ENCODE measurements around the gene SS18L1.

The SS18L1 gene

DNA sequence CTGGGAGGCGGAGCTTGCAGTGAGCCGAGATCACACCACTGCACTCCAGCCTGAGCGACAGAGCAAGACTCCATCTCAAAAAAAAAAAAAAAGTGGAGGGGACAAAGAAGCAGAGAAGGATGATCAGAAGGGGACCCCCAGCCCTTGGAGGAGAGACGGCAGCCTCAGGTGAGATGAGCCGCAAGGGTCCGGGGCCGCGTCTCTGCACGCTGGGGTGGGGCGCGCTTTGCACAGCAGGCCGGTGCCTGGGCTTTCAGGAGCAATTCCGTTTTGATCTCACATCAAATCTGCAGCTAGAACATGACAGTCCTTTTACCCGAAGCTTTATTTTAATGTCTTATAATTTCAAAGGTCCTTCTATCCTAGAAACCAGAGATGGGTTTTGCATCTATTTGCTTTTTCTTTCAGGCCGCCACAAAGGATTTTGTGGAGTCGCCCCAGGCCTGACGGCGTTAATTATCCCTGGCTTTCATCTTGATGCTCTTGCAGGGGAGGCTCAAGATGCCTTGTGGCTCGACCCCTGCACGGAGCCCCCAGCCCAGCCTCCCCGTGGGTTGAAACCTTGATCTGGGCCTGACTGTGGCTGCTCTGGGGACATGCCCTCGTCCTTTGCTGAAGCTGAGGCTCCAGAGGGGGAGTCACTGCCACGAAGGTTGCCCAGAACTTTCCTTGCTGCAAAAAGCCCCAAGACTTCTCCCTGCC, 59.3 kb downstream of the SS18L1 start:
- TF ChIP-seq, protein P1, sequence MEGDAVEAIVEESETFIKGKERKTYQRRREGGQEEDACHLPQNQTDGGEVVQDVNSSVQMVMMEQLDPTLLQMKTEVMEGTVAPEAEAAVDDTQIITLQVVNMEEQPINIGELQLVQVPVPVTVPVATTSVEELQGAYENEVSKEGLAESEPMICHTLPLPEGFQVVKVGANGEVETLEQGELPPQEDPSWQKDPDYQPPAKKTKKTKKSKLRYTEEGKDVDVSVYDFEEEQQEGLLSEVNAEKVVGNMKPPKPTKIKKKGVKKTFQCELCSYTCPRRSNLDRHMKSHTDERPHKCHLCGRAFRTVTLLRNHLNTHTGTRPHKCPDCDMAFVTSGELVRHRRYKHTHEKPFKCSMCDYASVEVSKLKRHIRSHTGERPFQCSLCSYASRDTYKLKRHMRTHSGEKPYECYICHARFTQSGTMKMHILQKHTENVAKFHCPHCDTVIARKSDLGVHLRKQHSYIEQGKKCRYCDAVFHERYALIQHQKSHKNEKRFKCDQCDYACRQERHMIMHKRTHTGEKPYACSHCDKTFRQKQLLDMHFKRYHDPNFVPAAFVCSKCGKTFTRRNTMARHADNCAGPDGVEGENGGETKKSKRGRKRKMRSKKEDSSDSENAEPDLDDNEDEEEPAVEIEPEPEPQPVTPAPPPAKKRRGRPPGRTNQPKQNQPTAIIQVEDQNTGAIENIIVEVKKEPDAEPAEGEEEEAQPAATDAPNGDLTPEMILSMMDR (IDR thresholded peaks at IDR 0.05; ENCODE audit: borderline replicate concordance, insufficient read depth, low read depth, low read length) = no peak
- no peak overlapping the region for H3K4me3 ChIP-seq (ENCODE audit: low read depth, low read length)

DNA sequence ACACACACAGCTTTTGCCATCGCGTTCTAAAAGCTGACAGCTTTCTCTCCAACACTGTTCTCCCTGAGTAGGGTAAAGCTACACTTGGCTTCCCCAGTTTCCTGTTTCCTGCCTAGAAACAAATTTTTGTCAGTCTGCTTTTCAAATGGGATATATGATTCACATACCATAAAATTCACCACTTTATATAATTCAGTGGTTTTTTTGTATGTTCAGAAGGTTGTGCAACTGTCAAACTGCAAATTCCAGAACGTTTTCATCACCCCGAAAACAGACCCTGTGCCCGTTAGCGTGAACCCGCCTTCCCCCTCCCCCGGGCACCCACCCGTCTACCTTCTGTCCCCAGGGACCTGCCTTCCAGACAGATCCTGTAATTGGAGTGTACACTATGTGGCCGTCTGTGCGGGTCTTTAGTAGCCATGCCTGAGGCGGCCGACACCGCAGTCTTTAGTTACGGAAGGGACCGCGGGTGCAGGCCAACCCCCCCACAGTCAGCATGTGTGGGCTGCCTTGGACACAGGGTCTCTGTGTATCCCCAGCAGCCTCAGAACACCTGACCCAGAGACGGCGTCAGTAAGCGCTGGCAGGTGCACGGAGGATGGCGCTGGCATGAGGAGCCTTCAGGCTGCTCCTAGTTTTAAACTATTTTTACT, 59.9 kb downstream of the SS18L1 start:
- TF ChIP-seq, protein P1 (IDR thresholded peaks at IDR 0.05; ENCODE audit: borderline replicate concordance, insufficient read depth, low read depth, low read length) = no peak
- no peak overlapping the region for H3K4me3 ChIP-seq (ENCODE audit: low read depth, low read length)

DNA sequence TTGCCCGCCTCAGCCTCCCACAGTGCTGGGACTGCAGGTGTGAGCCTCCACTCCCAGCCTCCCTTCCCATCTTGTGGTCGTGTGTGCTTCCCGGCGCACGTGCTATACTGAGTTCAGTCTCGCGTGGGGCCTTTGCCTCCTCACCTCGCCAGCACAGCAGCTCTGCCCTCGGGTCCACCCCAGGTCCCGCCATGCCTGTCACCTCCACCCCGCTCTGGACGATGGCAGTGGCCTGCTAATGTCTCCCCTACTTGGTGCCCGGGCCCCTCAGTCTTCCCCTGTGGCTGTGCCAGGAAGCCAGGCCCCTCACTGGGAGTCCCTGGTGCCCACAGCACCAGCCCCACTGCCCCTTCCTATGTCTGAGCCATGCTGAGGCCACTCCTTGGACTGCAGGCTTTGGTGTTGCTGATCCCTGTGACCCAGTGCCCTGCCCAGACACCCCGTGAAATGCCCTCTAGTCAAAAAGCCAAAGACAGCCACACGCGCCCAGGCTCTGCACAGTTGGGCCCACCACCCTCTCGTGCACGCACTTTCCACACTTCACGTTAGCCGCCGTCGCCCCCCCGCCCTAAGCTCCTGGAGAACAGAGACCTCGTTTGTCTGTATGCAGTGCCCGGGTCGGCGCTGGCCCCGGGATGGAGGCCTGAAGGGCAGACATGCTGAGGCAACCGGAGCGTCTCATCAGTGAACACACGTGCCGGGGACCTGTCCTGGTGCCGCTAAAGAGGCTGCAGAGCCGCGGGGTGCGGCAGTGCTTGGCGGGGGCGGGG, 62.2 kb downstream of the SS18L1 start:
- no peak overlapping the region for H3K4me3 ChIP-seq (ENCODE audit: low read depth, low read length)
- TF ChIP-seq, protein P1 (IDR thresholded peaks at IDR 0.05; ENCODE audit: borderline replicate concordance, insufficient read depth, low read depth, low read length) = no peak

DNA sequence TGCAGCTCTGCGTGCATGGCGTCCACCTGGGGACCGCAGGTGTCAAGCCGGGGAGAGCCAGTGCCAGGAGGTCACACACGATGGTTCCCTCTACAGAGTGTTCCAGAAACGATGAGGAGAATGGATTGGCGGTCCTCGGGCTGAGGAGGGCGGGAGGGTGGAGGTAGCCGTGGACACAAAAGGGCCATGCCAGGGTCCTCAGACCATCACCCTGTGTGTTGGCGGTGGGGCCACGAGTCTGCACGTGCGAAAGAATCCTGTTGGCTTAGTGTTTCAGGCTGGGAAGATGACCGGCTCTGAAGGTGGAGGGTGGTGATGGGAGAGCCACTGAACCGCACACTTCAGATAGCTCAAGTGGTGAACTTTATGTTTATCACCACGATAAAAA, 62.8 kb downstream of the SS18L1 start:
- no peak overlapping the region for H3K4me3 ChIP-seq (ENCODE audit: low read depth, low read length)
- TF ChIP-seq, protein P1 (IDR thresholded peaks at IDR 0.05; ENCODE audit: borderline replicate concordance, insufficient read depth, low read depth, low read length) = no peak

DNA sequence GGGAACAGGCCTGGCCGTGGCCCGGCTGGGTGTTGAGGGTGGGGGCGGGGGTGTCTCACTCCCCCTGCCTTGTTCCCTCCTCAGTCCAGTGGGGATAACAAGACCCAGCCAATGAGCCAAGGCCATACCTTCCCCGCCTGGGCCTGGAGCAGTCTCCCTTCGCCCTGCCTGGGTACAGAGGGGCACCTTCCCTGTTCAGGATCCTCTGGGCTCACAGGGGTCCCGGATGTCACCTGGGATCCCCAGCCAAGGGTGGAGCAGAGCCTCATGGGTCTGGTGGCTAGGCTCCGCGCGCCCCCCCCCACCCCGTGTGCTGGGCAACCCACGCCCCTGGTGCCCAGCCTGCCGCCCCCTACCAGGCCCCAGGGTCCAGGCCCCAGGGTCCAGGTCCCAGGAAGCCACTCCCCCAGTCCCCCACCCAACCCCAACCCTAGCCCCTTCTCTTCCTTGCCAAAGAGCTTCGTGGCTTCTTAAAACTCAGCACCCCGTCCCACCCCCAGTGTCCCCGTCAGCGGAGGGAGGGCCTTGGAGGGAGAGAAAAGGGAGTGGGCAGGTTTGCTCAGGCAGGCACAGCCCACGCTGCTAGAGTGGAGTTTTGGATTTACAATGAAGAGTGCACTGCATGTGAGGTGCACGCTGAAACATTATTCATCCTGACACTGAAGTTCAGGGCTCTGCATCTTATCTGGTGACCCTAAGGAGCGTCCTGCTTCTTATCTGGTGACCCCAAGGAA, 64.7 kb downstream of the SS18L1 start:
- H3K4me3 ChIP-seq (ENCODE audit: low read depth, low read length) = no peak overlapping the region
- TF ChIP-seq, protein P1 (IDR thresholded peaks at IDR 0.05; ENCODE audit: borderline replicate concordance, insufficient read depth, low read depth, low read length) = no peak

DNA sequence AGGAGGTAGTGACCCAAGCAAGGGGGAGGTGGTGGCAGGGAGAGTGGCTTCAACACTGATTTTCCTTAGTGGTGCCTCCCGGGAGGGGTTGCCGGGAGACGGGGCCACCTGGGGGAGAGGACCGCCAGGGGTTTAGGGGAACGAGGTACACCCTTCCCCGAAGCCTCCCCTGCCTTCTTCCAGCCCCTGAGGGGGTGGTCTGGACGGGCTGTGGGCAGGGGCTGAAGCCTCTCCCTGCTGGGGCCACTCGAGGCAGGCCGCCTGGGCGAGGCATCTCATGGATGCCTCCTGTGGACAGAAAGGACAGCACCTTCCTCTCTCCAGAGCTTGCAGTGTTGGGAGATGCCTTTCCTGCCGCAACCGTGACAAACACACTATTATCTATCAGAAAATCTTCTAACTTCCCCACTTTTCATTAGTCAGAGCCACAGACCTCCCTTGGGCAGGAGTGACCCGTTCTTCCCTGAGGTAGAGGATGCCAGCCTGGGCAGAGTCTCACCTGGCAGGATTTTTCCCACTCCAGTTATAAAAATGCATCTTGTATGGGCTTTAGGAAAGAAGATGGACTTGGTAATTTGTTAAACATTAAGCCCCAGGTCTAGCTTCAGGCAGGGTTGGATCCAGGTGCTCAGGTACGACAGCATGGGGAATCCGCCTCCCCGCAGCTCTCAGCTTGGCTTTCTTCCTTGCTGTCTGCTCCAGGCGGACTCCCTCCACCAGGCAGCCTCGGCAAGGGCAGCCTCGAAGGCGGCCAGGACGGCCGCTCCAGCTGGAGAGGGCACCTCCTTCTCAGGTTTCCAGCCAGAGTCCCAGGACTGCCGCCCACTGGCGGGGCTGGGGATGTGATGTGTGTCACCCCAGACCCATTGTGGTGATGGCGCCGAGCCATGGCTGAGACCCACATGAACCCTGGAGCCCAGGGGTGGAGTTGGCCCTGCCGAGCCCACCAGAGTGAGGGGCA, 65.5 kb downstream of the SS18L1 start:
- TF ChIP-seq, protein P1 (IDR thresholded peaks at IDR 0.05; ENCODE audit: borderline replicate concordance, insufficient read depth, low read depth, low read length) = no peak
- no peak overlapping the region for H3K4me3 ChIP-seq (ENCODE audit: low read depth, low read length)

Measured in GM12875 (cell line).